Measurements from ENCODE around the gene PALB2. TPM values are rescaled to one million over a fixed set of nuclear protein-coding genes. Genes with fewer than 3 reads are reported as not detected.

PALB2 gene
- total and polyA plus RNA-seq, 2 of the 13 experiments (the other 11 are each of a cell fraction or from before 2014, with no cell fraction given) = 12.1 to 40.9 TPM

DNA sequence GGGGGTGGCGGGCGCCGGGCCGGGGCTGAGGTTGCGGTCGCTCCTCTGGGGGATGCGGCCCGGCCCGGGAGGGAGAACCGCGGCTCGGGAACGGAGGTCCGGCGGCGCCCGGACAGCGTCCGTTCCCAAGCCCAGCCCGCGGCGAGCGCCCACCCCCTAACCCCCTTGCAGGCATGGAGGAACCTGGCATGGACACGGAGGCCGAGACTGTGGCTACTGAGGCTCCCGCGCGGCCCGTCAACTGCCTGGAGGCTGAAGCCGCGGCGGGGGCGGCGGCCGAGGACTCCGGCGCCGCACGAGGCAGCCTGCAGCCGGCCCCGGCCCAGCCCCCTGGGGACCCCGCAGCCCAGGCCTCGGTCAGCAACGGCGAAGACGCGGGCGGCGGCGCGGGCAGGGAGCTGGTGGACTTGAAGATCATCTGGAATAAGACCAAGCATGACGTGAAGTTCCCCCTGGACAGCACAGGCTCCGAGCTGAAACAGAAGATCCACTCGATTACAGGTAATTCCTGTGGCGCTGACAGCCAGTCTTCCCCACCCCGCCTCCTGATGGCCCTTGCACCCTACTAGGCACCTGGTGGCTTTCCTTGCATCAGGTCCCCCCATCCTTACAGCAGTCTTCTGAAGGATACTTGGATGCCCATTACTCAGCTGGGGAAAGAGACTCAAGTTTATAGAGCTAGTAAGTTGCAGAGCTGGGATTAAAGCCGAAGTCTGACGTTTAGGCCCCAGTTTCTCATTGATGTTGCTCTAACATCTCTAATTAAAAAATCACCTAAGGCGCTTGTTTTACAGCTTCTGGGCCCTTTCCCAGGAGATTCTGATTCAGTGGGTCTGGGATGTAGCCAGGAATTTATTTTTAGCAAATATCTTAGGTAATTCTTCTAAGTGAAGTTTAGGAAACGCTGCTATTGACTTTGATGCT is 83.1 kb downstream of the PALB2 start (continued):
- TF ChIP-seq, protein P1, sequence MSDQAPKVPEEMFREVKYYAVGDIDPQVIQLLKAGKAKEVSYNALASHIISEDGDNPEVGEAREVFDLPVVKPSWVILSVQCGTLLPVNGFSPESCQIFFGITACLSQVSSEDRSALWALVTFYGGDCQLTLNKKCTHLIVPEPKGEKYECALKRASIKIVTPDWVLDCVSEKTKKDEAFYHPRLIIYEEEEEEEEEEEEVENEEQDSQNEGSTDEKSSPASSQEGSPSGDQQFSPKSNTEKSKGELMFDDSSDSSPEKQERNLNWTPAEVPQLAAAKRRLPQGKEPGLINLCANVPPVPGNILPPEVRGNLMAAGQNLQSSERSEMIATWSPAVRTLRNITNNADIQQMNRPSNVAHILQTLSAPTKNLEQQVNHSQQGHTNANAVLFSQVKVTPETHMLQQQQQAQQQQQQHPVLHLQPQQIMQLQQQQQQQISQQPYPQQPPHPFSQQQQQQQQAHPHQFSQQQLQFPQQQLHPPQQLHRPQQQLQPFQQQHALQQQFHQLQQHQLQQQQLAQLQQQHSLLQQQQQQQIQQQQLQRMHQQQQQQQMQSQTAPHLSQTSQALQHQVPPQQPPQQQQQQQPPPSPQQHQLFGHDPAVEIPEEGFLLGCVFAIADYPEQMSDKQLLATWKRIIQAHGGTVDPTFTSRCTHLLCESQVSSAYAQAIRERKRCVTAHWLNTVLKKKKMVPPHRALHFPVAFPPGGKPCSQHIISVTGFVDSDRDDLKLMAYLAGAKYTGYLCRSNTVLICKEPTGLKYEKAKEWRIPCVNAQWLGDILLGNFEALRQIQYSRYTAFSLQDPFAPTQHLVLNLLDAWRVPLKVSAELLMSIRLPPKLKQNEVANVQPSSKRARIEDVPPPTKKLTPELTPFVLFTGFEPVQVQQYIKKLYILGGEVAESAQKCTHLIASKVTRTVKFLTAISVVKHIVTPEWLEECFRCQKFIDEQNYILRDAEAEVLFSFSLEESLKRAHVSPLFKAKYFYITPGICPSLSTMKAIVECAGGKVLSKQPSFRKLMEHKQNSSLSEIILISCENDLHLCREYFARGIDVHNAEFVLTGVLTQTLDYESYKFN (CRISPR knock-in tag; conservative IDR thresholded peaks at IDR 0.05) = no peak; the same call in none of the 2 replicates
- TF ChIP-seq SNAPC2 (CRISPR knock-in tag; IDR thresholded peaks at IDR 0.05) = peak; percentile 43; the same call in 1 of the 2 replicates
- TF ChIP-seq, protein P2, sequence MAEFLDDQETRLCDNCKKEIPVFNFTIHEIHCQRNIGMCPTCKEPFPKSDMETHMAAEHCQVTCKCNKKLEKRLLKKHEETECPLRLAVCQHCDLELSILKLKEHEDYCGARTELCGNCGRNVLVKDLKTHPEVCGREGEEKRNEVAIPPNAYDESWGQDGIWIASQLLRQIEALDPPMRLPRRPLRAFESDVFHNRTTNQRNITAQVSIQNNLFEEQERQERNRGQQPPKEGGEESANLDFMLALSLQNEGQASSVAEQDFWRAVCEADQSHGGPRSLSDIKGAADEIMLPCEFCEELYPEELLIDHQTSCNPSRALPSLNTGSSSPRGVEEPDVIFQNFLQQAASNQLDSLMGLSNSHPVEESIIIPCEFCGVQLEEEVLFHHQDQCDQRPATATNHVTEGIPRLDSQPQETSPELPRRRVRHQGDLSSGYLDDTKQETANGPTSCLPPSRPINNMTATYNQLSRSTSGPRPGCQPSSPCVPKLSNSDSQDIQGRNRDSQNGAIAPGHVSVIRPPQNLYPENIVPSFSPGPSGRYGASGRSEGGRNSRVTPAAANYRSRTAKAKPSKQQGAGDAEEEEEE (CRISPR knock-in tag; IDR thresholded peaks at IDR 0.05; ENCODE audit: borderline replicate concordance) = peak; percentile 72; the same call in 1 of the 2 replicates
- no peak for TF ChIP-seq CEBPZ (IDR thresholded peaks at IDR 0.05; ENCODE audit: low read length)
- TF ChIP-seq, protein P3, sequence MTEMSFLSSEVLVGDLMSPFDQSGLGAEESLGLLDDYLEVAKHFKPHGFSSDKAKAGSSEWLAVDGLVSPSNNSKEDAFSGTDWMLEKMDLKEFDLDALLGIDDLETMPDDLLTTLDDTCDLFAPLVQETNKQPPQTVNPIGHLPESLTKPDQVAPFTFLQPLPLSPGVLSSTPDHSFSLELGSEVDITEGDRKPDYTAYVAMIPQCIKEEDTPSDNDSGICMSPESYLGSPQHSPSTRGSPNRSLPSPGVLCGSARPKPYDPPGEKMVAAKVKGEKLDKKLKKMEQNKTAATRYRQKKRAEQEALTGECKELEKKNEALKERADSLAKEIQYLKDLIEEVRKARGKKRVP (CRISPR knock-in tag; IDR thresholded peaks at IDR 0.05) = 0 out of 4 replicates have a peak, but pooled peaks of 1 of the 2 experiments have one; percentile 3
- 0 out of 2 replicates have a peak, but pooled peaks have one; percentile 39 for TF ChIP-seq KLF9 (CRISPR knock-in tag; IDR thresholded peaks at IDR 0.05; ENCODE audit: low read depth)
- no peak for TF ChIP-seq ZNF614 (CRISPR knock-in tag; IDR thresholded peaks at IDR 0.05; ENCODE audit: borderline replicate concordance)
- TF ChIP-seq KAT2B (IDR thresholded peaks at IDR 0.05; ENCODE audit: borderline replicate concordance, low read depth, low read length) = no peak
- peak; percentile 22; the same call in 1 of the 2 replicates for TF ChIP-seq TEAD2 (CRISPR knock-in tag; IDR thresholded peaks at IDR 0.05)
- peak; percentile 37; the same call in 1 of the 2 replicates for TF ChIP-seq DZIP1 (CRISPR knock-in tag; IDR thresholded peaks at IDR 0.05)
- TF ChIP-seq, protein P4, sequence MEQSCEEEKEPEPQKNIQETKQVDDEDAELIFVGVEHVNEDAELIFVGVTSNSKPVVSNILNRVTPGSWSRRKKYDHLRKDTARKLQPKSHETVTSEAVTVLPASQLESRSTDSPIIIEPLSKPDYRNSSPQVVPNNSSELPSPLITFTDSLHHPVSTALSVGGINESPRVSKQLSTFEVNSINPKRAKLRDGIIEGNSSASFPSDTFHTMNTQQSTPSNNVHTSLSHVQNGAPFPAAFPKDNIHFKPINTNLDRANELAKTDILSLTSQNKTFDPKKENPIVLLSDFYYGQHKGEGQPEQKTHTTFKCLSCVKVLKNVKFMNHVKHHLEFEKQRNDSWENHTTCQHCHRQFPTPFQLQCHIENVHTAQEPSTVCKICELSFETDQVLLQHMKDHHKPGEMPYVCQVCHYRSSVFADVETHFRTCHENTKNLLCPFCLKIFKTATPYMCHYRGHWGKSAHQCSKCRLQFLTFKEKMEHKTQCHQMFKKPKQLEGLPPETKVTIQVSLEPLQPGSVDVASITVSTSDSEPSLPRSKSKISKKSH (CRISPR knock-in tag; IDR thresholded peaks at IDR 0.05; ENCODE audit: borderline replicate concordance) = no peak; the same call in 1 of the 2 replicates
- TF ChIP-seq AHR (CRISPR knock-in tag; IDR thresholded peaks at IDR 0.05) = no peak

Measured in HepG2 (cell line).